Raji (cell line): ENCODE results near the gene KRT20.

Experiments
- POLR2A ChIP-seq: IDR thresholded peaks from 2 replicates; pipeline ENCODE4 v1.6.1; 2011; ENCODE audit warnings: low read depth, low read length, control low read depth; ENCODE audit not compliant: insufficient read depth

Gene KRT20

DNA sequence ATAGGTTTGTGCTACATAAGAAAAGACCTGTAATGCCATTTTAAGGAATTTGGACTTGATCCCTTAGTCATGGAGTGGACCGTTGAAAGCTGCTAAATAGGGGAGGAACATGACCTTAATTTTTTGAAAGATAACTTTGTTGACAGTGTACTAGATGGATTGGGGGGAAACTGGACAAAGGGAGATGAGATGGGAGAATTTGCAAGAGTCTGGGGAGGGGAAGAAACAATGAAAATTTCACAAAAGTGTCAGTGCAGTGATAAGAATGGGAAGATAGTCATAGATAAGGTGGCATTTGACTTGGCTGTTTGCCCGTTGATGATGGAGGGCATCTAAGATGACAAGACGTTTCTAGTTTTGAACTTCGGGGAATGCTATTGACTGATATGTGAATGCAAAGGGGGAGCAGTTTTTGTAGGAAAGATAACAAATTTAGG, 40.4 kb downstream of the KRT20 start:
- TF ChIP-seq POLR2A = no peak

- TF ChIP-seq POLR2A = no peak
These were observed 41.8 kb downstream of the KRT20 start for GRCh38 chr17:40843242-40843641.

DNA sequence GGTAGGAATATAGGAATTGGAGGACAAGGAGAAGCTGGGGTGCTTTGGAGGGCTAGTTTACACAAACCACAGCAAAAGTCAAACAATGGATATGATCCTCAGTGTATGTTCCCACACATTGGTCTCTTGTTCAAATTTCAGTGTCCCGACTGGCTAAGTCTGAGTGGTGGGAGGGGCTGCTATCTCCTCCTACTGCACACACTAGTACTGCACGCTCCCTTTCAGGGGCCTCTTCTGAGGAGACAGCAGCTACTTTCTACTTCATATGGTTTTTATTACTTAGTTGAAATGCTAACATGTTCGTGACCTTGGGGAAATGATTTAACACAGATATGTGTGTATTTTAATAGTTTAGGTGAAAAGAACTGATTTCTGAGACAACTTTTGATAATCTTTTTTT, 43.8 kb downstream of the KRT20 start:
- TF ChIP-seq POLR2A = no peak

DNA sequence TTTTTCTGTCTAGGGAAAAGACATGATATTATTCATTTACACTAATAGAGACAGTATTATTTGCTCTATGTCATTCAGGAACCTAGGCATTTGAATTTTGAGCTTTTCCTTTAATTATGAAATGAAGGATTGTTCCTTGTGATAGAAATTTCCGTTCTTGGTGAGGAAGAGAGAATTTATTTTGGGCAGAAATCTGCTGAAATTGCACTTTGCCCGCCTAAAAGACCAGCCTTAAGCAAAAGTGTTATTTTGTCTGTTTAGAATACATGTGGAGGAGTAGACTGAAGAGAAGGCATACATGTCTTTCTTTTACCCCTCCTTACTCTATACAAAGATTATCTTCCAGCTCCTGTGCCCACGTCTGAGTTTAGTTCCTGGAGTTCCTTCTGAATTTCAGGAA, 45.8 kb downstream of the KRT20 start:
- TF ChIP-seq POLR2A = no peak

GRCh38 chr17:40836020-40836419, 49.0 kb downstream of the KRT20 start:
- no peak for TF ChIP-seq POLR2A

GRCh38 chr17:40833882-40834281, 51.2 kb downstream of the KRT20 start:
- no peak for TF ChIP-seq POLR2A

DNA sequence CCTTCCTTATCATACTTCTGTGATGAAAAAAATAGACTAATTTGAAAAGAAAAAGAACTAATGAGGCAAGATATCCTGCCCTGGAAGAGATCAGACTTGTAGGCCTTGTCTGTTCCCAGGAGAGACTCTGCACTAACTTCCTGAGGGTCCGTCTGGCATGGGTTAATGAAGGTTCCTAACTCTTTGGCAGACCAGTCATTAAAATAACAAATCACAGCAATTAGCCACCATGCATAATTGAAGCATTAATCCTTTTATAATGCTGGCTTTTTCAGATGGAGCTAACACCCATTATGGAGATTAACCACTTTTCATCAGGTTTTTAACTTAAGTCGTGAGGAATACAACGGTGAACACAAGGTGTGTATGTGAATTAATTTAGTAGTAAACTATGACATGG, 52.2 kb downstream of the KRT20 start:
- TF ChIP-seq POLR2A = no peak

DNA sequence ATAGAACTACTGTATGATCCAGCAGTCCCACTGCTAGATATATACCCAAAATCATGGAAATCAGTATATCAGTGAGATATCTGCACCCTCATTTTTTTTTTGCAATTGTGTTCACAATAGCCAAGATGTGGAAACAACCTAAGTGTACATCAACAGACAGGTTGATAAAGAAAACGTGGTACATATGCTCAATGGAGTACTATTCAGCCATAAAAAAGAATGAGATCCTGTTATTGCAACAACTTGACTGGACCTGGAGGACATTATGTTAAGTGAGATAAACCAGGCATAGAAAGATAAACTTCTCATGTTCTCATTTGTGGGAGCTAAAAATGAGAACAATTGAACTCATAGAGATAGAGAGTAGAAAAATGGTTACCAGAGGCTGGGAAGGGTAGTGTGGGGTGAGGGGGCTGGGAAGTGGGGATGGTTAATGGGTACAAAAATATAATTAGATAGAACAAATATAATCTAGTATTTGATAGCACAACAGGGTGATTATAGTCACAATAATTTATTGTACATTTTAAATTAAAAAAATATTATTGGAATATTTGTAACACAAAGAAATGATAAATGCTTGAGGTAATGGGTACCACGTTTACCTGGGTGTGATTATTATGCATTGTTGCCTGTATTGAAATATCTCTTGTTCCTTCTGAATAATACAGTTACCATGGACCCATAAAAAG, 54.8 kb downstream of the KRT20 start:
- no peak for TF ChIP-seq POLR2A

- no peak for TF ChIP-seq POLR2A
These were observed 56.5 kb downstream of the KRT20 start for GRCh38 chr17:40828454-40829044.

DNA sequence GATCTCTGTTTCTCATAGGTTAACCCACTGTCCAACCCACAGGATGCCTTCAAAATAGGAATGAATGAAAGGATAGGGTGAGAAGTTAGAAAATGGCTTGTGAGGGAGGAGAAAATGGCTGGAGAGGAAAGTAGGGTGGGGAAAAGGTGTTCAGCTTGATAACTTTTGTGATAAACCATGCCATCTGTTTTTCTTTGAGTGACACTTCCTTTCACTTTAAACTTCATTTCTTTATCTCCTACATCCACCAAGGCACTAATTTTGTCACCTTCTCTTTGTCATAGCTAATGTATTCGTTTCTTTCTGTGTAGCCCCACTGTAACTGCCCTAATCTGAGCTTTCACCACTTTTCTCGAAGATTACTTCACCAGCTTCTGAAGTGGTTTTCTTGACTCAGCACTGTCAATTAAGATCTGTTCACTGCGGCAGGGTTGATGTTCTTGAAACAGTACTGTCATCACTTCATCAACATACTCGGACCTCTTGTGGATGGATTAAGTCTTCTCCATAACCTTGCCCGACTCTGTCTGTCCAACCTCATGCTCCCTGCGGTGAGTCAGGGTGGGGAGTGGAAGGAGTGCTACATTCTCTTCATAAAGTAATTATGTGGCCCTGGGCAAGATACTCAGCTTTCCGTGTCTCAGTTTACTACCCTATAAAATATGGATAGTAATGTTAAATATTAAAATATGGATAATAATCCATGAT, 57.1 kb downstream of the KRT20 start:
- no peak for TF ChIP-seq POLR2A
